ENCODE data around the gene ADAD2. TPM values are rescaled to one million over a fixed set of nuclear protein-coding genes. Genes with fewer than 3 reads are reported as not detected.

ADAD2 gene
- total RNA-seq, 4 donors from 2014 or later, result not detected

DNA sequence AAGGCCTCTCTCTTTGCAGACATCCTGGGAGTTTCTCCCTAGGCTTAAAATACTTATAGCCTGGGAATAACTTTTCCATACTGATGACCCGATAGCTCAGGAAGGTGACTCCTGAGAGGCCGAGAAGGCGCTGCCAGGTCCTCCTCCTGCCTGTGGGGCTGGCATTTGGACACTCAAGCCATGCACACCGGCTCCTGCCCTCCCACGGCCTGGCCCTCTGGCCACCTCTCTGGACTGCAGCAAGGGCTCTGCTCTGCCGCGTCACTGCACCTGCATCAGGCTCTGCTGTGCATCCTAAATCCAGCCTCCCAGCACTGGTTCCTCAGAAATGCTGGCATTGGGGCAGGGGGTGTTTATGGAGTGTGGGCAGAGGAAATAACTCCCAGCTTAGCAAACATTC is 34.6 kb downstream of the ADAD2 start:
- in situ Hi-C loops (cut with MboI; ENCODE audit: low sequenced_read_pairs in 4 of 4) (no loop called here), intact Hi-C loops (cut with DNase I; ENCODE audit: low total_unique reads) (no loop called here)
- Histone ChIP-seq H3K27me3 (no peaks in the 10 kb centered on the region), H3K27ac (no peak overlapping the region), H3K9me3 (no peaks in the 10 kb centered on the region), H3K4me3 (no peak overlapping the region), H3K36me3 (no peaks in the 10 kb centered on the region), H3K4me1 (peaks cover 7 to 12% of the 10 kb centered on the region in 2 donors)
- ATAC-seq, result no peak
- TF ChIP-seq CTCF (IDR thresholded peaks at IDR 0.05 in 4 of 5, conservative IDR thresholded peaks at IDR 0.05 in 1 of 5) (no peak), POLR2A (IDR thresholded peaks at IDR 0.05) (no peak)
- no peak for DNase-seq

DNA sequence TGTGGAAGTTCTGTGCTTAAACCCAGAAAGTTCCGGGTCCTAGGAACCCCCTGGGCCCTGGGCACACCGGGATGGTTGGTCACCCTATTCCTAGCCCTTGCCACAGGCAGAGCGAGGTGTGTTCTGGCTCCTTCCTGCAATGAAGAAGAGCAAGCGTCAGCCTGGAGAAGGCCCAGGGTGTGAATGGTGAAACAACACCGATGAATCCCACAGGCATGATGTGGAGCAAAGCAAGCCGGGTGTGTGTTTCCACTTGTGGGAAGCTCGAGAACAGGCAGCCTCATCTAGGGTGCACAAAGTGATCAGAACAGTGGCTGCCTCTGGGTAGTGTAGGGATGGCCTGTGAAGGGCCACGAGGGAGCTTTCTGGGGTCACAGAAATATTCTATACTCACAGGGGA is 35.1 kb downstream of the ADAD2 start:
- in situ Hi-C loops (cut with MboI; ENCODE audit: low sequenced_read_pairs in 4 of 4), result no loop called here
- no peaks in the 10 kb centered on the region for H3K36me3 ChIP-seq
- peaks cover 7 to 12% of the 10 kb centered on the region in 2 donors for H3K4me1 ChIP-seq
- no peaks in the 10 kb centered on the region for H3K27me3 ChIP-seq
- no peak for ATAC-seq
- DNase-seq, result no peak
- no peak overlapping the region for H3K27ac ChIP-seq
- intact Hi-C loops (cut with DNase I; ENCODE audit: low total_unique reads), result no loop called here
- no peak for TF ChIP-seq POLR2A (IDR thresholded peaks at IDR 0.05)
- no peak for TF ChIP-seq CTCF (IDR thresholded peaks at IDR 0.05 in 4 of 5, conservative IDR thresholded peaks at IDR 0.05 in 1 of 5)
- no peaks in the 10 kb centered on the region for H3K9me3 ChIP-seq
- no peak overlapping the region for H3K4me3 ChIP-seq

DNA sequence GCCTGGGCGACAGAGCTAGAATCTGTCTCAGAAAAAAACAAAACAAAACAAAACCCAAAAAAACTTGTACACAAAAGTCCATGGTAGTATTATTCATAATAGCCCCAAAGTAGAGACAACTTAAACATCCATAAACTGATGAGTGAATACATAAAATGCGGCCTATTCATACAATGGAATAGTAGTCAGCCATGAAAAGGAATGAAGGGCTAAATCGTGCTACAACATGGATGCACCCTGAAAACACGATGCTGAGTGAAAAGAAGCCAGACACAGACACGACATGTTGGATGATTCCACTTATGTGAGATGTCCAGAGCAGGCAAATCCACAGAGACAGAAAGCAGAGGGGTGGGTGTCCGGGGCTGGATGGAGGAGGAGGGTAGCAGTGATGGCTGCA is 36.6 kb downstream of the ADAD2 start:
- intact Hi-C loops (cut with DNase I; ENCODE audit: low total_unique reads) (no loop called here), in situ Hi-C loops (cut with MboI; ENCODE audit: low sequenced_read_pairs in 4 of 4) (no loop called here)
- Histone ChIP-seq H3K27ac (no peak overlapping the region), H3K4me3 (no peak overlapping the region), H3K36me3 (no peaks in the 10 kb centered on the region), H3K9me3 (no peaks in the 10 kb centered on the region), H3K4me1 (peaks cover 7 to 12% of the 10 kb centered on the region in 2 donors), H3K27me3 (no peaks in the 10 kb centered on the region)
- DNase-seq (no peak), ATAC-seq (no peak)
- TF ChIP-seq POLR2A (IDR thresholded peaks at IDR 0.05) (no peak), CTCF (IDR thresholded peaks at IDR 0.05 in 4 of 5, conservative IDR thresholded peaks at IDR 0.05 in 1 of 5) (no peak)

- DNase-seq (peak; percentile 15 to 61), ATAC-seq (peak; percentile 62 to 66)
- intact Hi-C loops (cut with DNase I; ENCODE audit: low total_unique reads), result no loop called here
- no peak for TF ChIP-seq CTCF (IDR thresholded peaks at IDR 0.05 in 4 of 5, conservative IDR thresholded peaks at IDR 0.05 in 1 of 5)
- no peak for TF ChIP-seq POLR2A (IDR thresholded peaks at IDR 0.05)
- Histone ChIP-seq H3K27ac (peak overlapping the region in 3 of 4 donors; percentile 38 to 69 (median 44)), H3K4me3 (peak overlapping the region in 2 of 4 donors; percentile 8 to 25), H3K36me3 (no peaks in the 10 kb centered on the region), H3K4me1 (peaks cover 7 to 12% of the 10 kb centered on the region in 2 donors), H3K27me3 (no peaks in the 10 kb centered on the region), H3K9me3 (no peaks in the 10 kb centered on the region)
- in situ Hi-C loops (cut with MboI; ENCODE audit: low sequenced_read_pairs in 4 of 4), result no loop called here
These were observed 37.4 kb downstream of the ADAD2 start for GRCh38 chr16:84228256-84228838.

DNA sequence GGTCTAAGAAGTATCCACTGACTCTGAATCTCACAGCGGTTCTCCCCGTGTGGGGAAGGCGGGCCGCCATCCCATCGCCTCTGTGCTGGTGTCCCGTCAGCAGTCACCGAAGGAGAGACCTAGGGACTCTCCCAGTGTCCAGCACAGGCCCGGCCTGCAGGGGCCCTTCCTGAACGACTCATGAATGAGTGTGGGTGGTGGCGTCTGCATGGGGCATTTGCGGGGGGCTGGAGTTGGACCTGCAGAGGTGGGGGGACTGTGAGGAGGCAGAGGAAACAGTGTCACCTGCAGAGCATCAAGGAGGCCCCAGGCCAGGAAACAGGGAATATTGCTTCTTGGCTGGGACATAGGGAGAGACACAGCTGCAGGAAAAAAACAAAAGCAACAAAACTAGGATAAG is 38.5 kb downstream of the ADAD2 start:
- Histone ChIP-seq H3K27me3 (no peaks in the 10 kb centered on the region), H3K4me3 (no peak overlapping the region), H3K9me3 (no peaks in the 10 kb centered on the region), H3K4me1 (peaks cover 7 to 16% of the 10 kb centered on the region in 2 donors), H3K36me3 (no peaks in the 10 kb centered on the region), H3K27ac (no peak overlapping the region)
- ATAC-seq (no peak), DNase-seq (no peak)
- intact Hi-C loops (cut with DNase I; ENCODE audit: low total_unique reads) (no loop called here), in situ Hi-C loops (cut with MboI; ENCODE audit: low sequenced_read_pairs in 4 of 4) (no loop called here)
- TF ChIP-seq POLR2A (IDR thresholded peaks at IDR 0.05), result no peak
- TF ChIP-seq CTCF (IDR thresholded peaks at IDR 0.05 in 4 of 5, conservative IDR thresholded peaks at IDR 0.05 in 1 of 5), result no peak

Data from gastrocnemius medialis (tissue), 4 donors.